Ovary (tissue), 9 donors: ENCODE data around the gene TCTN2. TPM values are rescaled to one million over a fixed set of nuclear protein-coding genes. Genes with fewer than 3 reads are reported as not detected.

Source experiments
- DNase-seq, 5 donors: peaks; one replicate each; pipeline ENCODE4 v3.0.0-alpha.2; 2019 to 2020
- H3K27ac ChIP-seq, 2 donors: fragments of 200-600 bp; one replicate each; pipeline versions ENCODE4 v1.5.1 to v1.8.0; 2019 to 2022
- H3K27me3 ChIP-seq: fragments of 200-600 bp; one replicate; pipeline ENCODE4 v1.8.0; 2022
- H3K36me3 ChIP-seq: fragments of 200-600 bp; sonication (generic); one replicate; pipeline ENCODE4 v1.5.1; 2019
- H3K4me1 ChIP-seq: one replicate; pipeline ENCODE4 v1.8.1; 2013; ENCODE audit warnings: mild to moderate bottlenecking, moderate library complexity; ENCODE audit not compliant: insufficient read depth
- H3K4me3 ChIP-seq: fragments of 200-600 bp; sonication (generic); one replicate; pipeline ENCODE4 v1.5.1; 2017
- H3K9me3 ChIP-seq, 2 donors: fragments of 200-600 bp in 1 of 2; sonication (generic) in 1 of 2; one replicate each; pipeline versions ENCODE4 v1.5.1 to v1.8.1; 2013 to 2019; ENCODE audit warnings: mild to moderate bottlenecking in 1 of 2, moderate library complexity in 1 of 2
- CTCF ChIP-seq, 3 donors: fragments of 450-650 bp in 2 of 3; fragments of 200-600 bp in 1 of 3; IDR thresholded peaks; one replicate each; pipeline versions ENCODE4 v1.5.1 to v1.8.0; 2016 to 2022; ENCODE audit warnings: antibody characterized with exemption in 3 of 3, mild to moderate bottlenecking in 1 of 3
- EP300 ChIP-seq: sonication (generic); formaldehyde crosslinking; IDR thresholded peaks from one replicate; pipeline ENCODE4 v1.6.1; 2017; ENCODE audit warnings: antibody characterized with exemption
- POLR2A ChIP-seq: fragments of 450-650 bp; IDR thresholded peaks from one replicate; pipeline ENCODE4 v1.6.1; 2017; ENCODE audit warnings: antibody characterized with exemption, mild to moderate bottlenecking, moderate library complexity
- WGBS, 3 donors: extraction: QIAGEN DNeasy Blood & Tissue Kit in 1 of 3; methylation state at CpG; one replicate each; pipeline versions ENCODE4 v1.1.5 to v1.1.7; 2013 to 2017; 5-methylcytosine and 5-hydroxymethylcytosine counted together
- intact Hi-C, 4 donors: fragments of 100-400 bp; cut with DNase I; formaldehyde crosslinking; loops; one replicate each; pipeline versions ENCODE4 v1.11.0 to v1.15.1; 2022 to 2023
- polyA plus RNA-seq, 2 donors: library from polyadenylated mRNA; stranded (reverse); fragments of 200-250 nt in 1 of 2; fragments of 350-450 nt in 1 of 2; fragmentation: Illumina TruSeq in 1 of 2; extraction: RNeasy Lipid Tissue Mini Kit (QIAGEN cat#74804) in 1 of 2; gene quantifications; one replicate each; pipeline ENCODE4 v1.2.3, GENCODE V29; 2013 to 2014
- total RNA-seq, 7 donors: library from RNA; depleted of rRNA in 2 of 7; stranded (reverse); fragments of >200 nt in 2 of 7; fragmentation: NEBNext Ultra II Directional in 3 of 7; extraction: Animal tissue kit (Norgen Biotek cat#: 25700) in 3 of 7; gene quantifications; one replicate each; pipeline versions ENCODE4 v1.1.0 to v1.2.4, GENCODE V29; 2016 to 2023
- donor health status: DM: no; HTN: no; CAD: no; lungs with moderate emphysema.
- donor health status: DM: no; HTN: no; CAD: no.
- donor health status: Bipolar disorder and iron deficiency.
- donor health status: DM: yes; HTN: yes; CAD: no.
- donor health status: DM: no; HTN: no; CAD: no.
- donor health status: DM: yes; HTN: yes; CAD: no.

Gene TCTN2
- total and polyA plus RNA-seq, 9 donors: 13.1 to 26.4 (median 17.6) TPM

GRCh38 chr12:123723765-123724164 is 52.9 kb downstream of the TCTN2 start:
- intact Hi-C loops: no loop called here
- H3K36me3 ChIP-seq: no peaks in the 10 kb centered on the region
- no peak overlapping the region for H3K4me3 ChIP-seq
- no peak overlapping the region for H3K27ac ChIP-seq
- 90 to 96% (median 95%) methylated on average over 5 of the region's 5 CpGs for WGBS, 3 donors
- no peaks in the 10 kb centered on the region for H3K27me3 ChIP-seq
- DNase-seq: no peak
- no peaks in the 10 kb centered on the region for H3K4me1 ChIP-seq
- TF ChIP-seq EP300: no peak
- no peak for TF ChIP-seq CTCF (IDR thresholded peaks at IDR 0.05)
- TF ChIP-seq POLR2A: no peak
- H3K9me3 ChIP-seq: no peaks in the 10 kb centered on the region

- no peaks in the 10 kb centered on the region for H3K36me3 ChIP-seq
- H3K4me1 ChIP-seq: no peaks in the 10 kb centered on the region
- no peak for TF ChIP-seq POLR2A
- no peak for TF ChIP-seq CTCF (IDR thresholded peaks at IDR 0.05)
- no peak for TF ChIP-seq EP300
- H3K4me3 ChIP-seq: no peak overlapping the region
- H3K27me3 ChIP-seq: no peaks in the 10 kb centered on the region
- no peak overlapping the region for H3K27ac ChIP-seq
- H3K9me3 ChIP-seq: no peaks in the 10 kb centered on the region
- 78 to 86% (median 85%) methylated on average over 2 of the region's 2 CpGs for WGBS, 3 donors
- intact Hi-C loops: no loop called here
- no peak for DNase-seq
These were observed 55.3 kb downstream of the TCTN2 start for GRCh38 chr12:123726244-123726643.

GRCh38 chr12:123726962-123727361 is 56.0 kb downstream of the TCTN2 start:
- no peak for TF ChIP-seq POLR2A
- no peak for TF ChIP-seq EP300
- TF ChIP-seq CTCF (IDR thresholded peaks at IDR 0.05): no peak
- Histone ChIP-seq H3K27me3 (no peaks in the 10 kb centered on the region), H3K4me1 (no peaks in the 10 kb centered on the region), H3K9me3 (no peaks in the 10 kb centered on the region), H3K36me3 (no peaks in the 10 kb centered on the region), H3K27ac (no peak overlapping the region), H3K4me3 (no peak overlapping the region)
- 69 to 76% (median 71%) methylated on average over 2 of the region's 2 CpGs for WGBS, 3 donors
- DNase-seq: no peak
- intact Hi-C loops: no loop called here

GRCh38 chr12:123727878-123728277 is 57.0 kb downstream of the TCTN2 start:
- Histone ChIP-seq H3K27ac (no peak overlapping the region), H3K4me1 (no peaks in the 10 kb centered on the region), H3K9me3 (no peaks in the 10 kb centered on the region), H3K36me3 (no peaks in the 10 kb centered on the region), H3K4me3 (no peak overlapping the region), H3K27me3 (no peaks in the 10 kb centered on the region)
- intact Hi-C loops: no loop called here
- WGBS, 3 donors: 83 to 88% (median 84%) methylated on average over 3 of the region's 3 CpGs
- TF ChIP-seq EP300: no peak
- no peak for TF ChIP-seq CTCF (IDR thresholded peaks at IDR 0.05)
- TF ChIP-seq POLR2A: no peak
- DNase-seq: no peak

GRCh38 chr12:123731596-123731995 is 60.7 kb downstream of the TCTN2 start:
- H3K9me3 ChIP-seq: no peaks in the 10 kb centered on the region
- intact Hi-C loops: no loop called here
- WGBS, 3 donors: 86 to 94% (median 93%) methylated on average over 2 of the region's 2 CpGs
- no peaks in the 10 kb centered on the region for H3K36me3 ChIP-seq
- no peaks in the 10 kb centered on the region for H3K4me1 ChIP-seq
- DNase-seq: no peak
- no peaks in the 10 kb centered on the region for H3K27me3 ChIP-seq
- no peak for TF ChIP-seq EP300
- no peak for TF ChIP-seq POLR2A
- TF ChIP-seq CTCF (IDR thresholded peaks at IDR 0.05): no peak
- no peak overlapping the region for H3K27ac ChIP-seq
- H3K4me3 ChIP-seq: no peak overlapping the region
